ENCODE data around the gene PCDHA8. TPM values are rescaled to one million over a fixed set of nuclear protein-coding genes. Genes with fewer than 3 reads are reported as not detected.
A peak's percentile ranks its signal among the peaks of the same experiment; 100 is the strongest.
"Not testable (repeated sequence)": the region's sequence is repeated elsewhere in the genome, so short reads cannot be mapped to it uniquely, and the experiment has no call there.

The PCDHA8 gene
- total RNA-seq, 1 experiment from 2014 or later, result not detected

DNA sequence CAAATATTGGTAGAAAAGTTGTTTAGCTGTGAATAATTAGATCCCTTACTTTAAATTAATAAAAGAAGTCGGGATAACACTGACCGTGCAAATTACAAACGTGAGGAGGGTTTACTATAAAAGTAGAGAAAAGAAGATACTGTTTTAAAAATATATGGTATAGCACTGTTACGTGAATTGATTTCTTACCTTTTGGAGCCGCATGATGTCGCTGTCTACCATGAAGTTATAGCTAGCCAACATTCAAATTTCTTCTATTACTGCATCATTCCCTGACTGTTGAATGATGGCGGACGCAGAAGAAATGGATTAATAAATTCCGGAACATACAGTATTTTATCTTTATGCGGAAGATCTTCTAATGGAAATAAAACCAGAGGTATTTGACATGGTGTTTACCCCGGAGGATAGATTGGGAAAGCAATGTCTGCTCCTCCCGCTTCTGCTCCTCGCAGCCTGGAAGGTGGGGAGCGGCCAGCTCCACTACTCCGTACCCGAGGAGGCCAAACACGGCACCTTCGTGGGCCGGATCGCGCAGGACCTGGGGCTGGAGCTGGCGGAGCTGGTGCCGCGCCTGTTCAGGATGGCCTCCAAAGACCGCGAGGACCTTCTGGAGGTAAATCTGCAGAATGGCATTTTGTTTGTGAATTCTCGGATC lies 13.2 kb upstream of the PCDHA8 start, which contains the start of gene PCDHA6:
Gene PCDHA6, plus strand, starts transcription at position 257 of the 658 bp plus-strand sequence. Its CDS starts 132 bp downstream, at position 389.
- DNase-seq (ENCODE audit: low read depth), result no peak

DNA sequence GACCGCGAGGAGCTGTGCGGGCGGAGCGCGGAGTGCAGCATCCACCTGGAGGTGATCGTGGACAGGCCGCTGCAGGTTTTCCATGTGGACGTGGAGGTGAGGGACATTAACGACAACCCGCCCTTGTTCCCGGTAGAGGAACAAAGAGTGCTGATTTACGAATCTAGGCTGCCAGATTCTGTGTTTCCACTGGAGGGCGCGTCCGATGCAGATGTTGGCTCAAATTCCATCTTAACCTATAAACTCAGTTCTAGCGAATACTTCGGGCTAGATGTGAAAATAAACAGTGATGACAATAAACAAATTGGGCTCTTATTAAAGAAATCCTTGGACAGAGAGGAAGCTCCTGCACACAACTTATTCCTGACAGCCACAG lies 12.6 kb upstream of the PCDHA8 start:
- DNase-seq (ENCODE audit: low read depth), result no peak

DNA sequence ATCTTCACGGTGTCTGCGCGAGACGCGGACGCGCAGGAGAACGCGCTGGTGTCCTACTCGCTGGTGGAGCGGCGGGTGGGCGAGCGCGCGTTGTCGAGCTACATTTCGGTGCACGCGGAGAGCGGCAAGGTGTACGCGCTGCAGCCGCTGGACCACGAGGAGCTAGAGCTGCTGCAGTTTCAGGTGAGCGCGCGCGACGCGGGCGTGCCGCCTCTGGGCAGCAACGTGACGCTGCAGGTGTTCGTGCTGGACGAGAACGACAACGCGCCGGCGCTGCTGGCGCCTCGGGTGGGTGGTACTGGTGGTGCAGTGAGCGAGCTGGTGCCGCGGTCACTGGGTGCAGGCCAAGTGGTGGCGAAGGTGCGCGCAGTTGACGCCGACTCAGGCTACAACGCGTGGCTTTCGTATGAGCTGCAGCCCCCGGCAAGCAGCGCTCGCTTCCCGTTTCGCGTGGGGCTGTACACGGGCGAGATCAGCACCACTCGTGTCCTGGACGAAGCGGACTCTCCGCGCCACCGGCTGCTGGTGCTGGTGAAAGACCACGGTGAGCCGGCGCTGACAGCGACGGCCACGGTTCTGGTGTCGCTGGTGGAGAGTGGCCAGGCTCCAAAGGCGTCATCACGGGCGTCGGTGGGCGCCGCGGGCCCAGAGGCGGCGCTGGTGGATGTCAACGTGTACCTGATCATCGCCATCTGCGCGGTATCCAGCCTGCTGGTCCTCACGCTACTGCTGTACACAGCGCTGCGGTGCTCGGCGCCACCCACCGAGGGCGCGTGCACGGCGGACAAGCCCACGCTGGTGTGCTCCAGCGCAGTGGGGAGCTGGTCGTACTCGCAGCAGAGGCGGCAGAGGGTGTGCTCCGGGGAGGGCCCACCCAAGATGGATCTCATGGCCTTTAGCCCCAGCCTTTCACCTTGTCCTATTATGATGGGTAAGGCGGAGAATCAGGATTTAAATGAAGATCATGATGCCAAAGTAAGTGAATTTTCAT lies 11.2 kb upstream of the PCDHA8 start:
- not testable (repeated sequence) for DNase-seq (ENCODE audit: low read depth)

DNA sequence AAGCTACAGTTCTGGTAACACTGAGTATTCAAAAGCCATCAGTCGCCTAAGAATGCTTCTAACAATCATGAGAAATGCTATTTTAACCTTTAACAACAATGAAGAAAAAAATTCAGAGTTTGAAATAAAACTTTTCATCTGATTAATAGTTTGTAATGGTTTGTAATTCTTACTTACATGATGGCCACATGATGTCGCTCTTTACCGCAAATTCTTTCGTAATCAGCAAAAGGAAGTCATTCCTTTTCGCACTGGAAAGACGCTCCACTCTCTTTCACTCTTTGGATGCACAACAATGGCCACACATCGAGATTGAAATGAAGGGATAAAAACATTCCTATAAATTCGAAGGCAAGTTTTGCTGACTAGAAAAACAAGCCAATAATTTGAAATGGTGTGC lies 7.0 kb upstream of the PCDHA8 start, which contains the start of gene PCDHA7:
Gene PCDHA7, plus strand, starts transcription at position 277 of the 400 bp plus-strand sequence. Its CDS starts 115 bp downstream, at position 392.
- peak; percentile 21 for DNase-seq (ENCODE audit: low read depth)

DNA sequence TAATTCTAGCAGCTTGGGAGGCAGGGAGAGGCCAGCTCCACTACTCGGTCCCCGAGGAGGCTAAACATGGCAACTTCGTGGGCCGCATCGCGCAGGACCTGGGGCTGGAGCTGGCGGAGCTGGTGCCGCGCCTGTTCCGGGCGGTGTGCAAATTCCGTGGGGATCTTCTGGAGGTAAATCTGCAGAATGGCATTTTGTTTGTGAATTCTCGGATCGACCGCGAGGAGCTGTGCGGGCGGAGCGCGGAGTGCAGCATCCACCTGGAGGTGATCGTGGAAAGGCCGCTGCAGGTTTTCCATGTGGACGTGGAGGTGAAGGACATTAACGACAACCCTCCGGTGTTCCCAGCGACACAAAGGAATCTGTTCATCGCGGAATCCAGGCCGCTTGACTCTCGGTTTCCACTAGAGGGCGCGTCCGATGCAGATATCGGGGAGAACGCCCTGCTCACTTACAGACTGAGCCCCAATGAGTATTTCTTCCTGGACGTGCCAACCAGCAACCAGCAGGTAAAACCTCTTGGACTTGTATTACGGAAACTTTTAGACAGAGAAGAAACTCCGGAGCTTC lies 6.5 kb upstream of the PCDHA8 start:
- DNase-seq (ENCODE audit: low read depth), result not testable (repeated sequence)

DNA sequence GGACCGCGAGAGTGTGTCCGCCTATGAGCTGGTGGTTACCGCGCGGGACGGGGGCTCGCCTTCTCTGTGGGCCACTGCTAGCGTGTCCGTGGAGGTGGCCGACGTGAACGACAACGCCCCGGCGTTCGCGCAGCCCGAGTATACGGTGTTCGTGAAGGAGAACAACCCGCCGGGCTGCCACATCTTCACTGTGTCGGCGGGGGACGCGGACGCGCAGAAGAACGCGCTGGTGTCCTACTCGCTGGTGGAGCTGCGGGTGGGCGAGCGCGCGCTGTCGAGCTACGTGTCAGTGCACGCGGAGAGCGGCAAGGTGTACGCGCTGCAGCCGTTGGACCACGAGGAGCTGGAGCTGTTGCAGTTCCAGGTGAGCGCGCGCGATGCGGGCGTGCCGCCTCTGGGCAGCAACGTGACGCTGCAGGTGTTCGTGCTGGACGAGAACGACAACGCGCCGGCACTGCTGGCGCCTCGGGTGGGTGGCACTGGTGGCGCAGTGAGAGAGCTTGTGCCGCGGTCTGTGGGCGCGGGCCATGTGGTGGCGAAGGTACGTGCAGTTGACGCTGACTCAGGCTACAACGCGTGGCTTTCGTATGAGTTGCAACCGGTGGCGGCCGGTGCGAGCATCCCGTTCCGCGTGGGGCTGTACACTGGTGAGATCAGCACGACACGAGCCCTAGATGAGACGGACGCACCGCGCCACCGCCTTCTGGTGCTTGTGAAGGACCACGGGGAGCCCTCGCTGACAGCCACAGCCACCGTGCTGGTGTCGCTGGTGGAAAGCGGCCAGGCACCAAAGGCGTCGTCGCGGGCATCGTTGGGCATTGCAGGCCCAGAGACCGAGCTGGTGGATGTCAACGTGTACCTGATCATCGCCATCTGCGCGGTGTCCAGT lies 5.1 kb upstream of the PCDHA8 start:
- DNase-seq (ENCODE audit: low read depth), result no peak

DNA sequence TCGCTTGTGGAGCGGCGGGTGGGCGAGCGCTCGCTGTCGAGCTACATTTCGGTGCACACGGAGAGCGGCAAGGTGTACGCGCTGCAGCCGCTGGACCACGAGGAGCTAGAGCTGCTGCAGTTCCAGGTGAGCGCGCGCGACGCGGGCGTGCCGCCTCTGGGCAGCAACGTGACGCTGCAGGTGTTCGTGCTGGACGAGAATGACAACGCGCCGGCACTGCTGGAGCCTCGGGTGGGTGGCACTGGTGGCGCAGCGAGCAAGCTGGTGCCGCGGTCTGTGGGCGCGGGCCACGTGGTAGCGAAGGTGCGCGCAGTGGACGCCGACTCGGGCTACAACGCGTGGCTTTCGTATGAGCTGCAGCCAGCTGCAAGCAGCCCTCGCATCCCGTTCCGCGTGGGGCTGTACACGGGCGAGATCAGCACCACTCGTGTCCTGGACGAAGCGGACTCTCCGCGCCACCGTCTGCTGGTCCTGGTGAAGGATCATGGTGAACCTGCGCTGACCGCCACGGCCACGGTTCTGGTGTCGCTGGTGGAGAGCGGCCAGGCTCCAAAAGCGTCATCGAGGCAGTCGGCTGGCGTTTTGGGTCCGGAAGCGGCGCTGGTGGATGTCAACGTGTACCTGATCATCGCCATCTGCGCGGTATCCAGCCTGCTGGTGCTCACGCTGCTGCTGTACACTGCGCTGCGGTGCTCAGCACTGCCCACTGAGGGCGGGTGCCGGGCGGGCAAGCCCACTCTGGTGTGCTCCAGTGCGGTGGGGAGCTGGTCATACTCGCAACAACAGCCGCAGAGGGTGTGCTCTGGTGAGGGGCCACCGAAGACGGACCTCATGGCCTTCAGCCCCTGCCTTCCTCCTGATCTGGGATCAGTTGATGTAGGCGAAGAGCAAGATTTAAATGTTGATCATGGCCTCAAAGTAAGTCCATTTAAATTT lies 2.1 kb downstream of the PCDHA8 start:
- no peak for DNase-seq (ENCODE audit: low read depth)

DNA sequence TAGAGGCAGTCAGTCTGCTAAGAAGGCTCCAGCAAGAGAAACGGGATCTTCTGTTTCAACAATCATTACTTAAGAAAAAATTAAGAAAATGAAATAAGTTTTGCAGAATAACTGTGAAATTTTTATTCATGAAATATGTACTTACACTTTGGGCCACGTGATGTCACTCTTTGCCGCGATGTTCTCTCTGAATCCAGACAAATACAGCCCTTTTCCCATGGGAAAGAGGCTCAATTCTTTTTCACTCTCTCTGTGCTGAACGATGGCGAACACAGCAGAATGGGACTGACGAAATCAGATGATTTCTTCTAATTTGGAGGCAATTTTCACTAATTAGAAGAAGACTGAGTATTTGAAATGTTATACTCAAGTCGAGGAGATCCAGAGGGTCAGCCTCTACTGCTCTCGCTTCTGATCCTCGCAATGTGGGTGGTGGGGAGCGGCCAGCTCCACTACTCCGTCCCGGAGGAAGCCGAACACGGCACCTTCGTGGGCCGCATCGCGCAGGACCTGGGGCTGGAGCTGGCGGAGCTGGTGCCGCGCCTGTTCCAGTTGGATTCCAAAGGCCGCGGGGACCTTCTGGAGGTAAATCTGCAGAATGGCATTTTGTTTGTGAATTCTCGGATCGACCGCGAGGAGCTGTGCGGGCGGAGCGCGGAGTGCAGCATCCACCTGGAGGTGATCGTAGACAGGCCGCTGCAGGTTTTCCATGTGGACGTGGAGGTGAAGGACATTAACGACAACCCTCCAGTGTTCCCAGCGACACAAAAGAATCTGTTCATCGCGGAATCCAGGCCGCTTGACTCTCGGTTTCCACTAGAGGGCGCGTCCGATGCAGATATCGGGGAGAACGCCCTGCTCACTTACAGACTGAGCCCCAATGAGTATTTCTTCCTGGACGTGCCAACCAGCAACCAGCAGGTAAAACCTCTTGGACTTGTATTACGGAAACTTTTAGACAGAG lies 7.4 kb downstream of the PCDHA8 start, which contains the start of gene PCDHA9:
Gene PCDHA9, plus strand, starts transcription at position 244 of the 964 bp plus-strand sequence. Its CDS starts 114 bp downstream, at position 358.
- peak; percentile 20 for DNase-seq (ENCODE audit: low read depth)

DNA sequence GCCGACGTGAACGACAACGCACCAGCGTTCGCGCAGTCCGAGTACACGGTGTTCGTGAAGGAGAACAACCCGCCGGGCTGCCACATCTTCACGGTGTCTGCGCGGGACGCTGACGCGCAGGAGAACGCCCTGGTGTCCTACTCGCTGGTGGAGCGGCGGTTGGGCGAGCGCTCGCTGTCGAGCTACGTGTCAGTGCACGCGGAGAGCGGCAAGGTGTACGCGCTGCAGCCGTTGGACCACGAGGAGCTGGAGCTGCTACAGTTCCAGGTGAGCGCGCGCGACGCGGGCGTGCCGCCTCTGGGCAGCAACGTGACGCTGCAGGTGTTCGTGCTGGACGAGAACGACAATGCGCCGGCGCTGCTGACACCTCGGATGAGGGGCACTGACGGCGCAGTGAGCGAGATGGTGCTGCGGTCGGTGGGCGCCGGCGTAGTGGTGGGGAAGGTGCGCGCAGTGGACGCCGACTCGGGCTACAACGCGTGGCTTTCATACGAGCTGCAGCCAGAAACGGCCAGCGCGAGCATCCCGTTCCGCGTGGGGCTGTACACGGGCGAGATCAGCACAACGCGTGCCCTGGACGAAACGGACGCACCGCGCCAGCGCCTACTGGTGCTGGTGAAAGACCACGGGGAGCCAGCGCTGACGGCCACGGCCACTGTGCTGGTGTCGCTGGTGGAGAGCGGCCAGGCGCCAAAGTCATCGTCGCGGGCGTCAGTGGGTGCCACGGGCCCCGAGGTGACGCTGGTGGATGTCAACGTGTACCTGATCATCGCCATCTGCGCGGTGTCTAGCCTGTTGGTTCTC lies 9.0 kb downstream of the PCDHA8 start:
- DNase-seq (ENCODE audit: low read depth), result not testable (repeated sequence)

DNA sequence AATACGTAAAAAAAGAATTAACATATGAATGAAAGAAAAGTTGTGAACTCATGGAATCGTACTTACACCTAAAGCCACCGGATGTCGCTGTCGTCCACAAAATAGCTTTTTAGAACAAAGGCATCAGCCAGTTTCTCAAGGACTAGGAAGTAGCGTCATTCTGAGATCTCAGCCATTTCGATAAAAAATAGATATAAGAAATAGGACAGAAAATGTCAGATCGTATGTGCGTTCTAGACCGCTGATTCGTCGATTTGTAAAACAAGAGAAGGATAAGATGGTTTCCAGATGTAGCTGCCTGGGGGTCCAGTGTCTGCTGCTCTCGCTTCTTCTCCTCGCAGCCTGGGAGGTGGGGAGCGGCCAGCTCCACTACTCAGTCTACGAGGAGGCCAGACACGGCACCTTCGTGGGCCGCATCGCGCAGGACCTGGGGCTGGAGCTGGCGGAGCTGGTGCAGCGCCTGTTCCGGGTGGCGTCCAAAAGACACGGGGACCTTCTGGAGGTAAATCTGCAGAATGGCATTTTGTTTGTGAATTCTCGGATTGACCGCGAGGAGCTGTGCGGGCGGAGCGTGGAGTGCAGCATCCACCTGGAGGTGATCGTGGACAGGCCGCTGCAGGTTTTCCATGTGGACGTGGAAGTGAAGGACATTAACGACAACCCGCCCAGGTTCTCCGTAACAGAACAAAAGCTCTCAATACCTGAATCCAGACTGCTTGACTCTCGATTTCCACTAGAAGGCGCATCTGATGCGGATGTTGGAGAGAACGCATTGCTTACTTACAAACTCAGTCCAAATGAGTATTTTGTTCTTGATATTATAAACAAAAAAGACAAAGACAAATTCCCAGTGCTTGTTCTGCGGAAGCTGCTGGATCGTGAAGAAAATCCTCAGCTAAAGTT lies 15.0 kb downstream of the PCDHA8 start, which contains the start of gene PCDHA10:
Gene PCDHA10, plus strand, starts transcription at position 126 of the 903 bp plus-strand sequence. Its CDS starts 152 bp downstream, at position 278.
- peak; percentile 11 for DNase-seq (ENCODE audit: low read depth)

DNA sequence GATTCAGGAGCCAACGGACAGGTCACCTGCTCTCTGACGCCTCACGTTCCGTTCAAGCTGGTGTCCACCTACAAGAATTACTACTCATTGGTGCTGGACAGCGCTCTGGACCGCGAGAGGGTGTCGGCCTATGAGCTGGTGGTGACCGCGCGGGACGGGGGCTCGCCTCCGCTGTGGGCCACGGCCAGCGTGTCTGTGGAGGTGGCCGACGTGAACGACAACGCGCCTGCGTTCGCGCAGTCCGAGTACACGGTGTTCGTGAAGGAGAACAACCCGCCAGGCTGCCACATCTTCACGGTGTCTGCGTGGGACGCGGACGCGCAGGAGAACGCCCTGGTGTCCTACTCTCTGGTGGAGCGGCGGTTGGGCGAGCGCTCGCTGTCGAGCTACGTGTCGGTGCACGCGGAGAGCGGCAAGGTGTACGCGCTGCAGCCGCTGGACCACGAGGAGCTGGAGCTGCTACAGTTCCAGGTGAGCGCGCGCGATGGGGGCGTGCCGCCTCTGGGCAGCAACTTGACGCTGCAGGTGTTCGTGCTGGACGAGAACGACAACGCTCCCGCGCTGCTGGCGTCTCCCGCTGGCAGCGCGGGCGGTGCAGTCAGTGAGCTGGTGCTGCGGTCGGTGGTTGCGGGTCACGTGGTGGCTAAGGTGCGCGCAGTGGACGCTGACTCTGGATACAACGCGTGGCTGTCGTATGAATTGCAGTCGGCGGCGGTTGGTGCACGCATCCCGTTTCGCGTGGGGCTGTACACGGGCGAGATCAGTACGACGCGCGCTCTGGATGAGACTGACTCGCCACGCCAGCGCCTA lies 16.4 kb downstream of the PCDHA8 start:
- DNase-seq (ENCODE audit: low read depth), result no peak

DNA sequence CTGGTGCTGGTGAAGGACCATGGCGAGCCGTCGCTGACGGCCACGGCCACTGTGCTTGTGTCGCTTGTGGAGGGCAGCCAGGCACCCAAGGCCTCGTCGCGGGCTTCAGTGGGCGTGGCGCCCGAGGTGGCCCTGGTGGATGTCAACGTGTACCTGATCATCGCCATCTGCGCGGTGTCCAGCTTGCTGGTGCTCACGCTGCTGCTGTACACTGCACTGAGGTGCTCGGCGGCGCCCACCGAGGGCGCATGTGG lies 16.9 kb downstream of the PCDHA8 start:
- DNase-seq (ENCODE audit: low read depth), result no peak

DNA sequence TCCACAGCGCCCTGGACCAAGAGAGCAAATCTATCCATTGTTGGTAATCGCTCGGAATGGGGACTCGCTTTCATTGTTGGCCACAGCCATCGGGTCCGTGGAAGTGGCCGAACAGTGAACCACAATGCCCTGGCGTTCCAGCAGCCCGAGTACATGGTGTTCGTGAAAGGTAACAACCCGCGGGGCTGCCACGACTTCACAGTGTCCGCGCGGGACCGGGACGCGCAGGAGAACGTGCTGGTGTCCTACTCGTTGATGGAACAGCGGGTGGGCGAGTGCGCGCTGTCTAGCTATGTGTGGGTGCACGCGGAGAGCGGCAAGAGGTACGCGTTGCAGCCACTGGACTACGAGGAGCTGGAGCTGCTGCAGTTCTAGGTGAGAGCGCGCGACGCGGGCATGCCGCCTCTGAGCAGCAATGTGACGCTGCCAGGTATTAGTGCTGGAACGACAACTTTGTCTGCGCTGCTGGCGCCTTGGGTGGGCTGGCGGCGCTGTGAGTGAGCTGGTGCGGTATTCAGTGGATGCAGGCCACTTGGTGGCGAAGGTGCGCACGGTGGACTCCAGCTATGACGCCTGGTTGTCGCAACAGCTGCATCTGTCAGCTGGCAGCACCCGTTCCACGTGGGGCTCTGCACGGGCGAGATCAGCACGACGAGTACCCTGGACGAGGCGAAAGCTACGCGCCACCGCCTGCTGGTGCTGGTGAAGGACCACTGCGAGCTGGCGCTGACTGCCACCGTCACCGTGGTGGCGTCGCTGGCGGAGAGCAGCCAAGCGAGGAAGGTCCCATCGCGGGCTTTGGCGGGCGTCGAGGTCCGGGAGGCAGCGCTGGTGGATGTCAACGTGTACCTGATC lies 21.7 kb downstream of the PCDHA8 start:
- no peak for DNase-seq (ENCODE audit: low read depth)

DNA sequence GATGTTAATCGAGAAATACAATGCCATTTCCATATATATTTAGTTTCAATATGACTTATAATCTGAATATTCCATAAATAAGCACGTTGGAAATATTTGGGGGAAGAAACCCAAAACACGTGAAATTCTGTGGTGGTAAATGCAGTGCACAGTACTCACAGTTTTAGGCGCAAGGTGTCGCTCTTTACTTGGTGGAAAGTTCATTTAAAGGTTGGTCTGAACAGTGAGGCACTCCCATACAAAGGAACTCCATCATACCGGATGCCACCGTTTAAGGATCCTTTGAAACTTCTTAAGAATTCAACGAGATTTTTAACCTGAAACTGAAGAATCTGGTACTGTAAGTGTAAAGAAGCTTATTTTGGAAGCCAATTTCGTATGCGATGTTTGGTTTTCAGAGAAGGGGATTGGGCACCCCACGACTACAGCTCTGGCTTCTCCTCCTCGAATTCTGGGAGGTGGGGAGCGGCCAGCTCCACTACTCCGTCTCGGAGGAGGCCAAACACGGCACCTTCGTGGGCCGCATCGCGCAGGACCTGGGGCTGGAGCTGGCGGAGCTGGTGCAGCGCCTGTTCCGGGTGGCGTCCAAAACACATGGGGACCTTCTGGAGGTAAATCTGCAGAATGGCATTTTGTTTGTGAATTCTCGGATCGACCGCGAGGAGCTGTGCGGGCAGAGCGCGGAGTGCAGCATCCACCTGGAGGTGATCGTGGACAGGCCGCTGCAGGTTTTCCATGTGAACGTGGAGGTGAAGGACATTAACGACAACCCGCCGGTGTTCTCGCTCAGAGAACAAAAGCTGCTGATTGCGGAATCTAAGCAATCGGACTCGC lies 28.0 kb downstream of the PCDHA8 start, which contains the start of gene PCDHA11:
Gene PCDHA11, plus strand, starts transcription at position 237 of the 834 bp plus-strand sequence. Its CDS starts 147 bp downstream, at position 384.
- peak; percentile 2 for DNase-seq (ENCODE audit: low read depth)

Data from LHCN-M2 (cell line).